HCT116 (cell line): ENCODE data around the gene EBPL. TPM values are rescaled to one million over a fixed set of nuclear protein-coding genes. Genes with fewer than 3 reads are reported as not detected.

ENCODE experiments used
- ATAC-seq: fragments of 200-7000 bp; cut with Tn5 transposase; 2 replicates; pipeline ENCODE4 v1.9.1; 2020; ENCODE audit warnings: mild to moderate bottlenecking, moderate library complexity
- BruUV-seq: library from RNA; stranded (reverse); fragments of 400-500 nt; replicated peaks from 2 replicates; lab custom pipeline; 2021; lab: Mats Ljungman, UMichigan
- CTCF ChIA-PET: fragments of 300-600 bp; sonication (Branson Sonifier 250); formaldehyde crosslinking; loops from one replicate; lab custom pipeline; 2021; ENCODE audit warnings: antibody characterized with exemption; lab: Charles Lee
- POLR2A ChIA-PET: fragments of 300-600, 350-600 bp; sonication (Branson Sonifier 250); formaldehyde crosslinking; loops from one replicate; lab custom pipeline; 2021; ENCODE audit warnings: antibody characterized with exemption; lab: Charles Lee
- RAD21 ChIA-PET, 2 experiments: fragments of 300-600 bp; sonication (Branson Sonifier 250); formaldehyde crosslinking; loops; one replicate each; lab custom pipeline; 2023; ENCODE audit warnings: low total read pairs in 2 of 2; ENCODE audit not compliant: uncharacterized antibody in 2 of 2, unreplicated experiment in 2 of 2, low non-redundant PET in 1 of 2; lab: Charles Lee
- DNase-seq: peaks from one replicate; pipeline ENCODE4 v3.0.0-alpha.2; 2010; ENCODE audit warnings: low read depth, low spot score
- H2AFZ ChIP-seq: fragments of 200-600 bp; shearing (Covaris generic), sonication (generic); 2 replicates; pipeline ENCODE4 v1.6.1; 2017; ENCODE audit warnings: low read depth, mixed run types, mixed read lengths, antibody characterized with exemption, low read length; ENCODE audit not compliant: poor library complexity, severe bottlenecking
- H3K27ac ChIP-seq: 2 replicates; pipeline ENCODE4 v1.5.1; 2012; ENCODE audit warnings: low read depth, low read length
- H3K27me3 ChIP-seq: fragments of 200-600 bp; sonication (generic); 2 replicates; pipeline ENCODE4 v1.6.1; 2016; ENCODE audit warnings: mixed run types, low read length, mixed read lengths; ENCODE audit not compliant: insufficient read depth
- H3K36me3 ChIP-seq, 2 experiments: fragments of 200-500 bp in 1 of 2; fragments of 200-600 bp in 1 of 2; sonication (Bioruptor generic) in 1 of 2; sonication (generic) in 1 of 2; 2 replicates each; pipeline versions ENCODE4 v1.5.1 to v1.6.1; 2014 to 2016; ENCODE audit warnings: low read length in 2 of 2, inconsistent platforms in 1 of 2, mixed read lengths in 1 of 2, mixed run types in 1 of 2; ENCODE audit not compliant: insufficient read depth in 2 of 2, control insufficient read depth in 1 of 2
- H3K4me1 ChIP-seq, 2 experiments: fragments of 200-600 bp in 1 of 2; sonication (generic) in 1 of 2; 2 replicates each; pipeline versions ENCODE4 v1.5.1 to v1.6.1; 2012 to 2017; ENCODE audit warnings: low read length in 2 of 2, inconsistent platforms in 1 of 2, mild to moderate bottlenecking in 1 of 2, mixed read lengths in 1 of 2, mixed run types in 1 of 2, moderate library complexity in 1 of 2; ENCODE audit not compliant: insufficient read depth in 2 of 2, control insufficient read depth in 1 of 2
- H3K4me2 ChIP-seq: fragments of 200-600 bp; sonication (generic); 2 replicates; pipeline ENCODE4 v1.6.1; 2017; ENCODE audit warnings: mixed run types, low read length, mixed read lengths
- H3K4me3 ChIP-seq, 2 experiments: fragments of 200-600 bp in 1 of 2; sonication (generic) in 1 of 2; replicated peaks in 1 of 2; 2 replicates each; pipeline ENCODE4 v1.5.1; 2011 to 2016; ENCODE audit warnings: low read length in 2 of 2, control low read depth in 1 of 2, low read depth in 1 of 2, mild to moderate bottlenecking in 1 of 2, mixed read lengths in 1 of 2, mixed run types in 1 of 2
- H3K79me2 ChIP-seq: fragments of 200-600 bp; sonication (generic); 2 replicates; pipeline ENCODE4 v1.6.1; 2017; ENCODE audit warnings: mild to moderate bottlenecking, mixed run types, low read length, moderate library complexity, mixed read lengths; ENCODE audit not compliant: insufficient read depth
- H3K9ac ChIP-seq: fragments of 200-600 bp; sonication (generic); 2 replicates; pipeline ENCODE4 v1.6.1; 2016; ENCODE audit warnings: low read length, mixed read lengths
- H3K9me2 ChIP-seq: fragments of 200-600 bp; sonication (generic), shearing (Covaris generic); 2 replicates; pipeline ENCODE4 v1.6.1; 2017; ENCODE audit warnings: mixed run types, mild to moderate bottlenecking, moderate library complexity; ENCODE audit not compliant: insufficient read depth
- H3K9me3 ChIP-seq, 2 experiments: fragments of 200-500 bp in 1 of 2; fragments of 200-600 bp in 1 of 2; sonication (Bioruptor generic) in 1 of 2; sonication (generic) in 1 of 2; 2 replicates each; pipeline ENCODE4 v1.6.1; 2014 to 2017; ENCODE audit warnings: low read length in 2 of 2, mixed read lengths in 2 of 2, inconsistent platforms in 1 of 2, low read depth in 1 of 2, mild to moderate bottlenecking in 1 of 2, mixed run types in 1 of 2, moderate library complexity in 1 of 2; ENCODE audit not compliant: control insufficient read depth in 1 of 2, insufficient read depth in 1 of 2
- H4K20me1 ChIP-seq: fragments of 200-600 bp; sonication (generic), shearing (Covaris generic); 2 replicates; pipeline ENCODE4 v1.6.1; 2017; ENCODE audit warnings: mixed run types, mild to moderate bottlenecking, moderate library complexity; ENCODE audit not compliant: insufficient read depth
- CBX3 ChIP-seq: IDR thresholded peaks from 2 replicates; pipeline ENCODE4 v1.6.1; 2012; ENCODE audit warnings: low read depth
- CEBPB ChIP-seq: IDR thresholded peaks from 2 replicates; pipeline ENCODE4 v1.6.1; 2012; ENCODE audit warnings: low read depth
- ELF1 ChIP-seq: IDR thresholded peaks from 2 replicates; pipeline ENCODE4 v1.6.1; 2012; ENCODE audit warnings: low read depth, borderline replicate concordance
- POLR2AphosphoS5 ChIP-seq: IDR thresholded peaks from 2 replicates; pipeline ENCODE4 v1.6.1; 2011; ENCODE audit warnings: mild to moderate bottlenecking, low read depth, low read length, moderate library complexity
- RAD21 ChIP-seq: IDR thresholded peaks from 2 replicates; pipeline ENCODE4 v1.6.1; 2012; ENCODE audit warnings: low read depth, mild to moderate bottlenecking
- SIN3A ChIP-seq: IDR thresholded peaks from 2 replicates; pipeline ENCODE4 v1.6.1; 2012; ENCODE audit warnings: low read depth
- SRF ChIP-seq: IDR thresholded peaks from 2 replicates; pipeline ENCODE4 v1.6.1; 2012; ENCODE audit warnings: low read depth
- TCF7L2 ChIP-seq: IDR thresholded peaks from 2 replicates; pipeline ENCODE4 v1.7.0; 2011; ENCODE audit warnings: borderline replicate concordance, inconsistent platforms; ENCODE audit not compliant: insufficient read depth, insufficient read length; ENCODE audit errors: extremely low read depth
- intact Hi-C: fragments of 100-400 bp; cut with micrococcal nuclease; formaldehyde crosslinking; loops from 2 replicates; pipeline ENCODE4 v1.10.0; 2022
- total RNA-seq: library from RNA; stranded (reverse); gene quantifications from one replicate; pipeline ENCODE4 v1.2.1, GENCODE V29; 2021; ENCODE audit not compliant: unreplicated experiment
- TF ChIP-seq, protein P1 (sequence below): IDR thresholded peaks from 2 replicates; pipeline ENCODE4 v1.6.1; 2011; ENCODE audit warnings: mild to moderate bottlenecking, low read length, moderate library complexity; ENCODE audit not compliant: insufficient replicate concordance; ENCODE audit errors: extremely low read depth
- TF ChIP-seq, protein P2 (sequence below): IDR thresholded peaks from 2 replicates; pipeline ENCODE4 v1.6.1; 2012; ENCODE audit warnings: low read depth

The EBPL gene
- total RNA-seq, 1 experiment from 2014 or later = 73.2 TPM

DNA sequence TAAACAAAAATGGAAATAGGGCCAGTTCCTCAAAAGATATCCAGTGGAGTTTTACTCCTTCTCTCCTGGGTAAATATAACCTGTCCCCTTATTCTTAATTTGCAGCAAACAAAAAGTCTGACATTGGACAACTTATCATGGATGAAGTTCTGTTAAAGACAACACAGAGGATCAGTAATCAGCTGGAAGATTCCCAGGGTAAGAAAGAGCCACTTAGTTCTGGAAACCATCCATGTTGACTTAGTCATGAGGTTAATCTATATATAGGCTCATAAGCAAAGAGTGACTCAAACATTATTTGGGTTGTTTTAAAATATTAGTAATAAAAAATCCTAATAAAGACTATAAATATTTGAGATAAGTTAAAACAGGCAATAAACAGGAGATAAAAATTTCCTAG lies 40.5 kb upstream of the EBPL start:
- H2AFZ ChIP-seq = no peak overlapping the region
- no peak overlapping the region for H3K4me3 ChIP-seq
- ChIA-PET RAD21 (no interaction called here), CTCF (no interaction called here), POLR2A (no interaction called here)
- intact Hi-C loops = no loop called here
- H3K36me3 ChIP-seq = peaks cover 4 to 7% of the 10 kb centered on the region in 2 experiments; a peak in 2 of 4 replicates
- H3K9ac ChIP-seq = no peak overlapping the region
- H3K27me3 ChIP-seq = no peaks in the 10 kb centered on the region
- no peak overlapping the region for H3K4me2 ChIP-seq
- 0 out of 2 replicates have a peak, but pooled peaks cover 4% of the 10 kb centered on the region for H3K79me2 ChIP-seq
- peaks cover 0 to 4% of the 10 kb centered on the region in 2 experiments; a peak in 1 of 4 replicates for H3K4me1 ChIP-seq
- ATAC-seq = no peak
- H4K20me1 ChIP-seq = no peaks in the 10 kb centered on the region
- no peaks in the 10 kb centered on the region for H3K9me3 ChIP-seq
- BruUV-seq = TSS peak; percentile 36
- H3K9me2 ChIP-seq = no peaks in the 10 kb centered on the region
- H3K27ac ChIP-seq = no peak overlapping the region
- DNase-seq = no peak
- TF ChIP-seq, protein P1, sequence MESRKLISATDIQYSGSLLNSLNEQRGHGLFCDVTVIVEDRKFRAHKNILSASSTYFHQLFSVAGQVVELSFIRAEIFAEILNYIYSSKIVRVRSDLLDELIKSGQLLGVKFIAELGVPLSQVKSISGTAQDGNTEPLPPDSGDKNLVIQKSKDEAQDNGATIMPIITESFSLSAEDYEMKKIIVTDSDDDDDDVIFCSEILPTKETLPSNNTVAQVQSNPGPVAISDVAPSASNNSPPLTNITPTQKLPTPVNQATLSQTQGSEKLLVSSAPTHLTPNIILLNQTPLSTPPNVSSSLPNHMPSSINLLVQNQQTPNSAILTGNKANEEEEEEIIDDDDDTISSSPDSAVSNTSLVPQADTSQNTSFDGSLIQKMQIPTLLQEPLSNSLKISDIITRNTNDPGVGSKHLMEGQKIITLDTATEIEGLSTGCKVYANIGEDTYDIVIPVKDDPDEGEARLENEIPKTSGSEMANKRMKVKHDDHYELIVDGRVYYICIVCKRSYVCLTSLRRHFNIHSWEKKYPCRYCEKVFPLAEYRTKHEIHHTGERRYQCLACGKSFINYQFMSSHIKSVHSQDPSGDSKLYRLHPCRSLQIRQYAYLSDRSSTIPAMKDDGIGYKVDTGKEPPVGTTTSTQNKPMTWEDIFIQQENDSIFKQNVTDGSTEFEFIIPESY = no peak
- no peak for TF ChIP-seq SIN3A
- no peak for TF ChIP-seq RAD21

DNA sequence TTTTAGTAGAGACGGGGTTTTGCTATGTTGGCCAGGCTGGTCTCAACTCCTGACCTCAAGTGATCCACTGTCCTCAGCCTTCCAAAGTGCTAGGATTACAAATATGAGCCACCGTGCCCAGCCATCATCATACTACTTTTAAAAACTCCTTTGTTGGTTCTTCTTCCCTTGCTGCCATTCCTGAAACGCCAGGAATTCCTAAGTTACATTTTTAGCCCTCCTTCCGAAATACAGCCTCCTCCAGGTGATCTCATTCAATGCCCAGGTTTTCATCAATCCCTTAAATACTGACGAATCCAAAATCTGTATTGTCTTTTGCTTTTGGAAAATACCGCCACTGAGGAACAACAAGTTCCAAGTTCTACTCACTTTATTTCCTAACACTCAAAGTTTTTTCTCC lies 25.3 kb upstream of the EBPL start:
- intact Hi-C loops = no loop called here
- no peak overlapping the region for H2AFZ ChIP-seq
- ATAC-seq (no peak), DNase-seq (no peak)
- H3K27me3 ChIP-seq = no peaks in the 10 kb centered on the region
- H3K27ac ChIP-seq = no peak overlapping the region
- H4K20me1 ChIP-seq = no peaks in the 10 kb centered on the region
- RAD21 ChIA-PET = no interaction called here
- H3K9ac ChIP-seq = no peak overlapping the region
- no peak overlapping the region for H3K4me2 ChIP-seq
- TF ChIP-seq POLR2AphosphoS5 (no peak), SRF (no peak), CBX3 (no peak), TCF7L2 (no peak), CEBPB (no peak), RAD21 (no peak), ELF1 (no peak)
- TF ChIP-seq, protein P2, sequence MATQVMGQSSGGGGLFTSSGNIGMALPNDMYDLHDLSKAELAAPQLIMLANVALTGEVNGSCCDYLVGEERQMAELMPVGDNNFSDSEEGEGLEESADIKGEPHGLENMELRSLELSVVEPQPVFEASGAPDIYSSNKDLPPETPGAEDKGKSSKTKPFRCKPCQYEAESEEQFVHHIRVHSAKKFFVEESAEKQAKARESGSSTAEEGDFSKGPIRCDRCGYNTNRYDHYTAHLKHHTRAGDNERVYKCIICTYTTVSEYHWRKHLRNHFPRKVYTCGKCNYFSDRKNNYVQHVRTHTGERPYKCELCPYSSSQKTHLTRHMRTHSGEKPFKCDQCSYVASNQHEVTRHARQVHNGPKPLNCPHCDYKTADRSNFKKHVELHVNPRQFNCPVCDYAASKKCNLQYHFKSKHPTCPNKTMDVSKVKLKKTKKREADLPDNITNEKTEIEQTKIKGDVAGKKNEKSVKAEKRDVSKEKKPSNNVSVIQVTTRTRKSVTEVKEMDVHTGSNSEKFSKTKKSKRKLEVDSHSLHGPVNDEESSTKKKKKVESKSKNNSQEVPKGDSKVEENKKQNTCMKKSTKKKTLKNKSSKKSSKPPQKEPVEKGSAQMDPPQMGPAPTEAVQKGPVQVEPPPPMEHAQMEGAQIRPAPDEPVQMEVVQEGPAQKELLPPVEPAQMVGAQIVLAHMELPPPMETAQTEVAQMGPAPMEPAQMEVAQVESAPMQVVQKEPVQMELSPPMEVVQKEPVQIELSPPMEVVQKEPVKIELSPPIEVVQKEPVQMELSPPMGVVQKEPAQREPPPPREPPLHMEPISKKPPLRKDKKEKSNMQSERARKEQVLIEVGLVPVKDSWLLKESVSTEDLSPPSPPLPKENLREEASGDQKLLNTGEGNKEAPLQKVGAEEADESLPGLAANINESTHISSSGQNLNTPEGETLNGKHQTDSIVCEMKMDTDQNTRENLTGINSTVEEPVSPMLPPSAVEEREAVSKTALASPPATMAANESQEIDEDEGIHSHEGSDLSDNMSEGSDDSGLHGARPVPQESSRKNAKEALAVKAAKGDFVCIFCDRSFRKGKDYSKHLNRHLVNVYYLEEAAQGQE = no peak
- CTCF ChIA-PET = no interaction called here
- H3K4me1 ChIP-seq = peaks cover 0 to 5% of the 10 kb centered on the region in 2 experiments; a peak in 1 of 4 replicates
- no peak overlapping the region for H3K4me3 ChIP-seq
- H3K9me3 ChIP-seq = peaks cover 0 to 3% of the 10 kb centered on the region in 2 experiments; a peak in 2 of 4 replicates
- POLR2A ChIA-PET = no interaction called here
- H3K36me3 ChIP-seq = peaks cover 13 to 30% of the 10 kb centered on the region in 2 experiments
- peaks cover 4% of the 10 kb centered on the region; the same call in 1 of the 2 replicates for H3K79me2 ChIP-seq
- BruUV-seq = no TSS peak
- H3K9me2 ChIP-seq = no peaks in the 10 kb centered on the region
